Uterus (tissue), 4 donors: Measurements from ENCODE around the gene PNKD. TPM values are rescaled to one million over a fixed set of nuclear protein-coding genes. Genes with fewer than 3 reads are reported as not detected.

Source experiments
- DNase-seq, 2 donors: peaks; one replicate each; pipeline ENCODE4 v3.0.0-alpha.2; 2019 to 2020
- H3K27ac ChIP-seq, 2 donors: fragments of 200-600 bp; sonication (generic); 1 replicate in 1 of 2; 2 replicates in 1 of 2; pipeline ENCODE4 v1.5.1; 2016 to 2018
- H3K27me3 ChIP-seq, 2 donors: fragments of 200-600 bp; sonication (generic); one replicate each; pipeline ENCODE4 v1.5.1; 2018 to 2019; ENCODE audit warnings: control low read depth in 1 of 2
- H3K36me3 ChIP-seq, 2 donors: fragments of 200-600 bp; sonication (generic); one replicate each; pipeline ENCODE4 v1.5.1; 2019; ENCODE audit warnings: control low read depth in 1 of 2
- H3K4me1 ChIP-seq, 2 donors: fragments of 200-600 bp; sonication (generic); one replicate each; pipeline ENCODE4 v1.5.1; 2018 to 2019; ENCODE audit warnings: control low read depth in 1 of 2
- H3K4me3 ChIP-seq, 2 donors: fragments of 200-600 bp; sonication (generic); 1 replicate in 1 of 2; 2 replicates in 1 of 2; pipeline ENCODE4 v1.5.1; 2018 to 2019; ENCODE audit warnings: mild to moderate bottlenecking in 1 of 2
- H3K9me3 ChIP-seq, 2 donors: fragments of 200-600 bp; sonication (generic); one replicate each; pipeline ENCODE4 v1.5.1; 2019; ENCODE audit warnings: control low read depth in 1 of 2
- POLR2A ChIP-seq, 2 donors: fragments of 450-650 bp; IDR thresholded peaks; one replicate each; pipeline ENCODE4 v1.6.1; 2016; ENCODE audit warnings: antibody characterized with exemption in 2 of 2, mild to moderate bottlenecking in 1 of 2, moderate library complexity in 1 of 2
- intact Hi-C: fragments of 100-400 bp; cut with DNase I; formaldehyde crosslinking; loops from one replicate; pipeline ENCODE4 v1.15.1; 2023; ENCODE audit warnings: low total_unique reads
- total RNA-seq, 4 donors: library from RNA; depleted of rRNA in 3 of 4; stranded (reverse); fragments of >200 nt in 3 of 4; gene quantifications; one replicate each; pipeline versions ENCODE4 v1.1.0 to v1.2.4, GENCODE V29; 2014 to 2023
- TF ChIP-seq, protein P1 (sequence below), 4 experiments: fragments of 200-600 bp in 2 of 4; fragments of 450-650 bp in 2 of 4; sonication (generic) in 2 of 4; IDR thresholded peaks; one replicate each; pipeline ENCODE4 v1.5.1; 2016 to 2019; ENCODE audit warnings: antibody characterized with exemption in 4 of 4, mild to moderate bottlenecking in 2 of 4, moderate library complexity in 1 of 4
- donor health status: DM: yes; HTN: yes; CAD: no.

Gene PNKD
- total RNA-seq, 4 donors from 2014 or later = 11.8 to 47.8 (median 31.7) TPM

DNA sequence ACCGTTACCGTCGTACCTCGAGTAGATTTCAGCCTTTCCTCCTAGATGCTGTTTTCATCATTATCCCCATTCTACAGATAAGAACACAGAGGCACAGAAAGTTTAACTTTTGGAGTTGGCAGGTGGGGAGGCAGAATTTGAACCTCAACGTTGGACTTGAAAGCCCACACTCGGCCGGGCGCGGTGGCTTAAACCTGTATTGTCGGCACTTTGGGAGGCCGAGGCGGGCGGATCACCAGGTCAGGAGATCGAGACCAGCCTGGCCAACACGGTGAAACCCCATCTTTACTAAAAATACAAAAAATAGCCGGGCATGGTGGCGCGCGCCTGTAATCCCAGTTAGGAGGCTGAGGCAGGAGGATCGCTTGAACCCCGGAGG, 97.8 kb downstream of the PNKD start:
- H3K27me3 ChIP-seq = no peaks in the 10 kb centered on the region
- peaks cover 0 to 4% of the 10 kb centered on the region in 2 donors for H3K9me3 ChIP-seq
- H3K4me3 ChIP-seq = peak overlapping the region; percentile 44 to 45
- DNase-seq = no peak
- TF ChIP-seq POLR2A (IDR thresholded peaks at IDR 0.05) = no peak
- TF ChIP-seq, protein P1, sequence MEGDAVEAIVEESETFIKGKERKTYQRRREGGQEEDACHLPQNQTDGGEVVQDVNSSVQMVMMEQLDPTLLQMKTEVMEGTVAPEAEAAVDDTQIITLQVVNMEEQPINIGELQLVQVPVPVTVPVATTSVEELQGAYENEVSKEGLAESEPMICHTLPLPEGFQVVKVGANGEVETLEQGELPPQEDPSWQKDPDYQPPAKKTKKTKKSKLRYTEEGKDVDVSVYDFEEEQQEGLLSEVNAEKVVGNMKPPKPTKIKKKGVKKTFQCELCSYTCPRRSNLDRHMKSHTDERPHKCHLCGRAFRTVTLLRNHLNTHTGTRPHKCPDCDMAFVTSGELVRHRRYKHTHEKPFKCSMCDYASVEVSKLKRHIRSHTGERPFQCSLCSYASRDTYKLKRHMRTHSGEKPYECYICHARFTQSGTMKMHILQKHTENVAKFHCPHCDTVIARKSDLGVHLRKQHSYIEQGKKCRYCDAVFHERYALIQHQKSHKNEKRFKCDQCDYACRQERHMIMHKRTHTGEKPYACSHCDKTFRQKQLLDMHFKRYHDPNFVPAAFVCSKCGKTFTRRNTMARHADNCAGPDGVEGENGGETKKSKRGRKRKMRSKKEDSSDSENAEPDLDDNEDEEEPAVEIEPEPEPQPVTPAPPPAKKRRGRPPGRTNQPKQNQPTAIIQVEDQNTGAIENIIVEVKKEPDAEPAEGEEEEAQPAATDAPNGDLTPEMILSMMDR (IDR thresholded peaks at IDR 0.05) = no peak
- no peaks in the 10 kb centered on the region for H3K36me3 ChIP-seq
- peak overlapping the region; percentile 88 to 95 for H3K27ac ChIP-seq
- no peaks in the 10 kb centered on the region for H3K4me1 ChIP-seq
- intact Hi-C loops = no loop called here

DNA sequence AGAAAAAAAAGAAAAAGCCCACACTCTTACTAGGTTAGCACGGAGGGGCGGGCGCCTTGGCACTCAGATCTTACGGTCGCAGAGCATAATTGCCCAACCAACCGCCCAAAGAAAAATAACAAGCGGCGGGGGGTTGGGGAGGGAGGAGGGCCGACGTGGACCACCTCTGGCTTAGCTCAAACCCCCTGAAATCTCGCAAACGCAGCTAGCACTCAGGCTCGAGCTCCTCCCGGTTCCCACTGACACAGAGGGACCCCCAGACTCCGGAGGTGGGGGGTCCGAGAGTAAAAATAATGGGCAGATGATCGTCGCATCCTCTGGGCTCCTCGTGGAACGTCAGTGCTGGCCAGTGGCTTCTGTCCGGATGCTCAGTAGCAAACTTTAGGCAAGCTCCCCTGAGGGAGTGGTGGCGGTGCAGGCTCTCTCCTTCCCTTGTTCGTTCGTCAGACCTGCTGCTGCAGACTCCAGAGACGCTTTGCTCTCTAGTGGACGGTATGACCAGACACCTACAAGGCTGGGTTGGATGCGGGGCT, 98.4 kb downstream of the PNKD start:
- TF ChIP-seq POLR2A (IDR thresholded peaks at IDR 0.05) = peak in 1 of 2 donors; percentile 18
- TF ChIP-seq, protein P1 (IDR thresholded peaks at IDR 0.05) = peak; percentile 15 to 48 (median 40)
- Histone ChIP-seq H3K9me3 (peaks cover 0 to 4% of the 10 kb centered on the region in 2 donors), H3K27me3 (no peaks in the 10 kb centered on the region), H3K4me3 (peak overlapping the region; percentile 17 to 45), H3K36me3 (no peaks in the 10 kb centered on the region), H3K27ac (peak overlapping the region; percentile 88 to 95), H3K4me1 (no peaks in the 10 kb centered on the region)
- DNase-seq = peak; percentile 63 to 76
- intact Hi-C loops = no loop called here

DNA sequence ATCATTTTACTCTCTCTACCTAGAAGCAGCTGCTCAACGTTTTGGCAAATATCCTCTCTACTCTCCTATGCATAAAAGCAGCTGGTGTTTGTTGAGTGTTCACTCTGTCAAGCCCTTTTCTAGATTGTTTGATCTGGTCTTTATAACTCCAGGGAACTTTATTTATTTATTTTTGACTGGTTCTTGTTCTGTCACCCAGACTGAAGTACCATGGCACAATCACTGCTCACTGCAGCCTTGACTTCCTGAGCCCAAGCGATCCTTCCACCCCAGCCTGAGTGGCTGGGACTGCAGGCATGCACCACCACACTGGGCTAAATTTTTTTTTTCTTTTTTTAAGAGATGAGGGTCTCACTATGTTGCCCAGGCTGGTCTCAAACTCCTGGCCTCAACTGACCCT, 99.0 kb downstream of the PNKD start:
- no peak for DNase-seq
- Histone ChIP-seq H3K9me3 (peaks cover 0 to 4% of the 10 kb centered on the region in 2 donors), H3K4me1 (no peaks in the 10 kb centered on the region), H3K27me3 (no peaks in the 10 kb centered on the region), H3K27ac (peak overlapping the region; percentile 88 to 95), H3K4me3 (no peak overlapping the region), H3K36me3 (no peaks in the 10 kb centered on the region)
- TF ChIP-seq POLR2A (IDR thresholded peaks at IDR 0.05) = no peak
- TF ChIP-seq, protein P1 (IDR thresholded peaks at IDR 0.05) = no peak
- intact Hi-C loops = no loop called here

DNA sequence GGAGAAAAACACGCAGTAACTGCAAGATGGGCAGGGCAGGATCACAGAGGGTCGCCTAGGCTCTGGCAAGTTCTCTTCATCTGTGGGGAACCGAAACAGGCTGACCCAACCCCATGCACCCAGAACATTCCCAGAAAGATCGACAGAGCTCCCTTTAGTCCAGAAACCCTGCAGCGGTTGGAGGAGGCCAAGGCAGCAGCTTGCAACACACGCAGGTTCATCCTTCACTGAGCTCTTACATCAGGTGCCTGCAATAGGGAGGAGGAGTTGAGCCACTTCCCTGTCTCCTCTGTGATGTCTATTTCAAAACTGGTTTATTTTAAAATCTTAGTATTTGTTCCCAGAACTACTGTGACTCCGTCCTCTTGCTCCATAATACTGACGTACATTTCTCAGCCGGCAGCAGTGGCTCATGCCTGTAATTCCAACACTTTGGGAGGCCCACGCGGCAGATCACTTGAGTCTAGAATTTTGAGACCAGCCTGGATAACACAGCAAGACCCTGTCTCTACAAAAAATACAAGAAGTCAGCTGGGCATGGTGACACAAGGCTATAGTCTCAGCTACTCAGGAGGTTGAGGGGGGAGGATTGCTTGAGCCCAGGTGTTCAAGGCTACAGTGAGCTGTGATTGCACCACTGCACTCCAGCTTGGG, 100.2 kb downstream of the PNKD start:
- H3K4me3 ChIP-seq = no peak overlapping the region
- H3K27ac ChIP-seq = peak overlapping the region; percentile 88 to 95
- H3K9me3 ChIP-seq = peaks cover 0 to 4% of the 10 kb centered on the region in 2 donors
- intact Hi-C loops = no loop called here
- no peaks in the 10 kb centered on the region for H3K27me3 ChIP-seq
- DNase-seq = peak; percentile 27 to 46
- TF ChIP-seq, protein P1 (IDR thresholded peaks at IDR 0.05) = no peak
- TF ChIP-seq POLR2A (IDR thresholded peaks at IDR 0.05) = no peak
- no peaks in the 10 kb centered on the region for H3K4me1 ChIP-seq
- no peaks in the 10 kb centered on the region for H3K36me3 ChIP-seq

DNA sequence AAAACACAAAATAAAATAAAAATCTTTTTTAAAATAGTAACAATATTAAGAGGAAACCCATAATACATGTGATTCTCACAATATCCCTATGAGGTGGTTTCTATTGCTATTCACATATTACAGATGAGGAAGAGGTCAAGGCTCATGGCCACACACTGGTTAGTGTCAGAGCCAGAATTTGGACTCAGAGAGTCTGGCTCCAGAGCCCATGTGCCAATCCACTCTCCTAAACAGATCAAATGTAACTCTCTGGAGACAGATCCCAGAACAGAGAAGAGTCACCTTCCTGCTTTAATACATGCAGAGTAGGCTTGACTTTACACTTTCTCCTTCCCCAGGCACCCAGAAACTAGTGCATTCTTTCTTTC, 101.6 kb downstream of the PNKD start:
- no peak overlapping the region for H3K27ac ChIP-seq
- intact Hi-C loops = no loop called here

More for the DNA sequence above, 101.6 kb downstream of the PNKD start:
- DNase-seq = no peak
- Histone ChIP-seq H3K36me3 (no peaks in the 10 kb centered on the region), H3K27me3 (no peaks in the 10 kb centered on the region), H3K4me3 (no peak overlapping the region), H3K4me1 (no peaks in the 10 kb centered on the region), H3K9me3 (peaks cover 0 to under 1% of the 10 kb centered on the region in 2 donors)
- no peak for TF ChIP-seq POLR2A (IDR thresholded peaks at IDR 0.05)
- TF ChIP-seq, protein P1 (IDR thresholded peaks at IDR 0.05) = no peak
